ENCODE data around the gene PAPSS1. TPM values are rescaled to one million over a fixed set of nuclear protein-coding genes. Genes with fewer than 3 reads are reported as not detected.

Gene PAPSS1
- polyA plus RNA-seq, 1 donor from 2014 or later: 216 TPM

- Histone ChIP-seq H4K20me1 (ENCODE audit: insufficient read depth) (no peaks in the 10 kb centered on the region), H3K36me3 (ENCODE audit: insufficient read depth, low read length) (no peaks in the 10 kb centered on the region), H3K4me3 (ENCODE audit: low read length) (no peak overlapping the region), H2AFZ (ENCODE audit: low read depth, low read length) (no peak overlapping the region), H3K27ac (ENCODE audit: low read length) (no peak overlapping the region), H3K9me2 (ENCODE audit: insufficient read depth, low read length) (no peaks in the 10 kb centered on the region), H3K9ac (ENCODE audit: low read length) (no peak overlapping the region), H3F3A (ENCODE audit: insufficient read depth, low read length, poor library complexity, severe bottlenecking) (no peaks in the 10 kb centered on the region), H3K79me2 (replicated peaks; ENCODE audit: insufficient read depth, low read length) (no peaks in the 10 kb centered on the region), H3K9me3 (ENCODE audit: low read length) (no peaks in the 10 kb centered on the region), H3K27me3 (ENCODE audit: insufficient read depth, low read depth, low read length) (no peaks in the 10 kb centered on the region), H3K4me2 (ENCODE audit: low read length) (no peak overlapping the region)
- TF ChIP-seq POLR2AphosphoS5 (IDR thresholded peaks at IDR 0.05): no peak
- no peak for TF ChIP-seq MXI1 (conservative IDR thresholded peaks at IDR 0.05; ENCODE audit: poor library complexity, severe bottlenecking)
- no peak for TF ChIP-seq CTCF (IDR thresholded peaks at IDR 0.05; ENCODE audit: poor library complexity, severe bottlenecking)
- no peak for TF ChIP-seq EP300 (conservative IDR thresholded peaks at IDR 0.05; ENCODE audit: poor library complexity, severe bottlenecking)
Measured at GRCh38 chr4:107599841-107600240, 120.2 kb downstream of the PAPSS1 start.

- H3K4me2 ChIP-seq (ENCODE audit: low read length): no peak overlapping the region
- H2AFZ ChIP-seq (ENCODE audit: low read depth, low read length): no peak overlapping the region
- H4K20me1 ChIP-seq (ENCODE audit: insufficient read depth): no peaks in the 10 kb centered on the region
Measured at GRCh38 chr4:107593230-107593629, 126.8 kb downstream of the PAPSS1 start.

More at GRCh38 chr4:107593230-107593629, 126.8 kb downstream of the PAPSS1 start:
- Histone ChIP-seq H3K36me3 (ENCODE audit: insufficient read depth, low read length) (no peaks in the 10 kb centered on the region), H3K9ac (ENCODE audit: low read length) (no peak overlapping the region), H3K4me3 (ENCODE audit: low read length) (no peak overlapping the region), H3K27ac (ENCODE audit: low read length) (no peak overlapping the region), H3K9me3 (ENCODE audit: low read length) (peaks cover 4% of the 10 kb centered on the region), H3K27me3 (ENCODE audit: insufficient read depth, low read depth, low read length) (no peaks in the 10 kb centered on the region), H3F3A (ENCODE audit: insufficient read depth, low read length, poor library complexity, severe bottlenecking) (no peaks in the 10 kb centered on the region), H3K9me2 (ENCODE audit: insufficient read depth, low read length) (no peaks in the 10 kb centered on the region), H3K79me2 (replicated peaks; ENCODE audit: insufficient read depth, low read length) (no peaks in the 10 kb centered on the region)
- TF ChIP-seq CTCF (IDR thresholded peaks at IDR 0.05; ENCODE audit: poor library complexity, severe bottlenecking): no peak
- no peak for TF ChIP-seq MXI1 (conservative IDR thresholded peaks at IDR 0.05; ENCODE audit: poor library complexity, severe bottlenecking)
- no peak for TF ChIP-seq EZH2 (IDR thresholded peaks at IDR 0.05; ENCODE audit: borderline replicate concordance, insufficient read depth, low read length, poor library complexity, severe bottlenecking)
- no peak for TF ChIP-seq POLR2AphosphoS5 (IDR thresholded peaks at IDR 0.05)
- no peak for TF ChIP-seq REST (IDR thresholded peaks at IDR 0.05; ENCODE audit: borderline replicate concordance)
- TF ChIP-seq SMC3 (conservative IDR thresholded peaks at IDR 0.05; ENCODE audit: poor library complexity): no peak
- TF ChIP-seq TAF1 (IDR thresholded peaks at IDR 0.05; ENCODE audit: low read depth): no peak
- no peak for TF ChIP-seq EP300 (conservative IDR thresholded peaks at IDR 0.05; ENCODE audit: poor library complexity, severe bottlenecking)
- no peak for TF ChIP-seq RAD21 (conservative IDR thresholded peaks at IDR 0.05)

All from neural cell (in vitro differentiated cells).